Sigmoid colon (tissue), 4 donors: ENCODE measurements around the gene MTERF2.

Source experiments
- EP300 ChIP-seq, 4 donors: sonication (generic); formaldehyde crosslinking; IDR thresholded peaks; one replicate each; pipeline ENCODE4 v1.6.1; 2017; ENCODE audit warnings: antibody characterized with exemption in 4 of 4
- POLR2AphosphoS5 ChIP-seq, 4 donors: sonication (generic); formaldehyde crosslinking; IDR thresholded peaks; one replicate each; pipeline ENCODE4 v1.6.1; 2017; ENCODE audit warnings: antibody characterized with exemption in 4 of 4
- TF ChIP-seq, protein P1 (sequence below), 4 experiments: fragments of 450-650 bp in 3 of 4; fragments of 200-600 bp in 1 of 4; IDR thresholded peaks; one replicate each; pipeline ENCODE4 v1.5.1; 2016 to 2019; ENCODE audit warnings: antibody characterized with exemption in 4 of 4, mild to moderate bottlenecking in 3 of 4, moderate library complexity in 2 of 4

GRCh38 chr12:107033758-107034739 is 47.1 kb upstream of the MTERF2 start:
- TF ChIP-seq, protein P1, sequence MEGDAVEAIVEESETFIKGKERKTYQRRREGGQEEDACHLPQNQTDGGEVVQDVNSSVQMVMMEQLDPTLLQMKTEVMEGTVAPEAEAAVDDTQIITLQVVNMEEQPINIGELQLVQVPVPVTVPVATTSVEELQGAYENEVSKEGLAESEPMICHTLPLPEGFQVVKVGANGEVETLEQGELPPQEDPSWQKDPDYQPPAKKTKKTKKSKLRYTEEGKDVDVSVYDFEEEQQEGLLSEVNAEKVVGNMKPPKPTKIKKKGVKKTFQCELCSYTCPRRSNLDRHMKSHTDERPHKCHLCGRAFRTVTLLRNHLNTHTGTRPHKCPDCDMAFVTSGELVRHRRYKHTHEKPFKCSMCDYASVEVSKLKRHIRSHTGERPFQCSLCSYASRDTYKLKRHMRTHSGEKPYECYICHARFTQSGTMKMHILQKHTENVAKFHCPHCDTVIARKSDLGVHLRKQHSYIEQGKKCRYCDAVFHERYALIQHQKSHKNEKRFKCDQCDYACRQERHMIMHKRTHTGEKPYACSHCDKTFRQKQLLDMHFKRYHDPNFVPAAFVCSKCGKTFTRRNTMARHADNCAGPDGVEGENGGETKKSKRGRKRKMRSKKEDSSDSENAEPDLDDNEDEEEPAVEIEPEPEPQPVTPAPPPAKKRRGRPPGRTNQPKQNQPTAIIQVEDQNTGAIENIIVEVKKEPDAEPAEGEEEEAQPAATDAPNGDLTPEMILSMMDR (IDR thresholded peaks at IDR 0.05): no peak
- TF ChIP-seq POLR2AphosphoS5 (IDR thresholded peaks at IDR 0.05) (no peak), EP300 (IDR thresholded peaks at IDR 0.05) (no peak)
